GM19035 (cell line): ENCODE measurements around the gene MISP3.

Experiments used
- ATAC-seq: cut with Tn5 transposase; IDR thresholded peaks from one replicate; pipeline ENCODE4 v1.9.1; 2021; ENCODE audit not compliant: unreplicated experiment

The MISP3 gene

GRCh38 chr19:14119146-14119545, 46.6 kb downstream of the MISP3 start:
- no peak for ATAC-seq

GRCh38 chr19:14119644-14120496, 47.3 kb downstream of the MISP3 start:
- no peak for ATAC-seq

- ATAC-seq, result no peak
Measured at GRCh38 chr19:14120497-14120780, 47.9 kb downstream of the MISP3 start.

- no peak for ATAC-seq
Measured at GRCh38 chr19:14122924-14123323, 50.3 kb downstream of the MISP3 start.
